GM21619 (cell line): ENCODE data around the gene PLA2G12A.

Experiments used
- ATAC-seq: cut with Tn5 transposase; IDR thresholded peaks from one replicate; pipeline ENCODE4 v1.9.1; 2021; ENCODE audit not compliant: unreplicated experiment

The PLA2G12A gene

GRCh38 chr4:109729117-109729717, 653 bp downstream of the PLA2G12A start:
- no peak for ATAC-seq

DNA sequence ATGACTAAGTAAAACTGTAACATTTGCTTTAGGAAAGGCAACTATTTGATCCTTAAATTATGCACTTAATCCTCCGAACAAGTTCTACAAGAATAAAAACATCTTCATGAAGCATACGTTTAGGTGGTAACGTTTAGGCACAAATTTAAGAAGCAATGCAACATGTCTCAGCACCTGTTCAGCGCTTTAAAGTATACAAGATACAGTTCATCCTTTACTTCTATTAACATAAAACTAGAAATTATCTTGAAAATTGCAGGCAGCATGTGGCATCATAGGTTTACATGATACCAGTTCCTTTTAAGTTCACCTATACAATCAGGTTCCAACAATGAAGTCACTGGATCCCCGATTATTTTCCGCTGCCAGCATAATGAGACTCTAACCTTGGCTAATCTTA, 1.5 kb downstream of the PLA2G12A start:
- no peak for ATAC-seq

DNA sequence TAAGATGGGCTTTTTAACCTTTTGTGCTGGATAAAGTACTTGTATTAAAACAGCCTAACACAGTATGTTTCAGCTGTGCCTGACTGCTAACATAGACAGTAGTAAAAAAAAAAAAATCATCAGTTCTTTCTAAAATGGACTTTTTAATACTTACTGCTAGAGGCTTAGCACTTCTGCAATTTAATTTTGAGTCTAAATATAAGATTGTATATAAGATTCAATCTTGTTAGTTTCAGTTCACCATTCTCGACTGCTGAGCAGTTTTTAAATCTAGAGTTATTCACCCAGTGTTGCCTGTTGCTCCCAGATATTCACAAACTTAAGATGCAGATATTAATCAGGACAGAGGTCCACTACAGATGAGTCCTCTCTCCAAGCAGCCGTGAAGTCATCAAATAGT, 6.8 kb downstream of the PLA2G12A start:
- no peak for ATAC-seq

GRCh38 chr4:109722357-109722756, 7.5 kb downstream of the PLA2G12A start:
- ATAC-seq = no peak

GRCh38 chr4:109721033-109721432, 8.8 kb downstream of the PLA2G12A start:
- no peak for ATAC-seq

- ATAC-seq = no peak
Observed at GRCh38 chr4:109719604-109720003, 10.3 kb downstream of the PLA2G12A start.

DNA sequence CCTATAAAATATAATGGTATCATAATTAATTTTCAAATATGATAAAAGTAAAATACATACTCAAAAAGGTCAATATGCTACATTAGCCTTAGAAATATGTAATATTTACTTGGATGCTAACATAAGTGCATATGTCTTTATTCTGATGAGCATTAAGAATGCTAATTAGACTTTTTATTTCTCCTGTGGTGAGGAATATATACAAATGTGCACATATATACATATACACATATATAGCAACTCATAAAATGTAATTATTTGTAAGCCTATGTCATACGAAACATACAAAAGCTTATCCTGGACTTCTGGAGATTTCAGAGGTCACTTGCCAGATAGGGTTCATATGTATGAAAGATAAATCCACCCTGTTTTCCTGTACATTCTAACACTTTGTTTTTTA, 11.1 kb downstream of the PLA2G12A start:
- ATAC-seq = no peak

GRCh38 chr4:109713500-109713899, 16.4 kb downstream of the PLA2G12A start:
- no peak for ATAC-seq

DNA sequence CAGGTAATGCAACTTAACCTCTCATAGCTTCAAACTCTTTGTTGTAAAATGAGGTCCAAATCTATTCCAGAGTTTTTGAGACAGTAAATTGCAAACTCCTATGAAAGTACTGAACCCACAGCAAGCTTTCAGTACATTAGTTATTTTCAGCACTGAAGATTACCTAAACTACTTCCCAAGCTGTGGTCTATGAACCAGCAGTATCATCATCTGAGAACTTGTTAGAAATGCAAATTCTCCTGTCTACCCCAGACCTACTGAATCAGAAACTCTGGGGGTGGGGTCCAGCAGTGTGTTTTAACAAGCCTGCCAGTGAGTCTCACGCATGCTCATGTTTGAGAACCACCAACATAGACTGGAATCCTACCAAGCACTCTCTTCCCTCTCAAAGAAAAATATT, 20.9 kb downstream of the PLA2G12A start:
- ATAC-seq = peak; percentile 89

- ATAC-seq = no peak
Observed at GRCh38 chr4:109708435-109708834, 21.4 kb downstream of the PLA2G12A start.

GRCh38 chr4:109703664-109704361, 26.1 kb downstream of the PLA2G12A start:
- no peak for ATAC-seq

DNA sequence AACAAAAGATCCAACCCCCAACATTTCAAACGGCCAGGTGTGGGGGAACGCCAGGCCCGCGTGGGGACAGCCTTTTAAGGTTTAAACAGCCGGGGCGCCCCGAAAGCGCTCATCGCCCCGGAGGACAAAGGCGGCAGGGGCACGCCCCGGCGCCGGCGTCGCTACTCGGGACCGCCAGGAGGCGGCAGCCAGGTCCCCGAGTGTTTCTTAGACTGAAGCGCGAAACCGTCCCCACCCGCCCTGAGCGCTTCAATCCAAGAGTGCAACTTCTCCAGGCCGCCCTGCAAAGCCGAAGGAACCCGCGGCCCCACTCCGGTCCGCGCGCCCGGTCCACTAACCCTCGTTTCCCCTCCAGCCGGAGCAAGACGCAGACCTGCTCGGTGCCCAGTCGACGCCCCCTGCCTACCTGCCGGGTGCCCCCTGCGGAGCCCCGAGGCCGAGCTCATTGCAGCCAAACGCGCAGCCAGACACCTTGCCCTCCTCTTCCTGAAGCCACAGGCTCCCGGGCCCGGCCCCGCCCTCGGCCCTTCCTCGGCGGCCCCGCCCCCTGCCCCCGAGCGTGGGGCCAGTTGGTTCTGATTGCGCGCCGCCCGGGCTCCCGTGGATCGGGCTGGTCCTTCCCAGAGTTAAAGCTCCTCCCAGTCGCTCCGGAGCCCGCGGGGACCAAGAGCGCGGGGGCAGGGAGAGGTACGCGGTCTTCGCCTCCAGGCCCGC, 26.8 kb downstream of the PLA2G12A start, which contains the start of gene CASP6:
Gene CASP6 (minus strand): TSS at position 496 of the 714 bp plus-strand sequence. CDS start 50 bp downstream, at position 446.
- peak; percentile 67 for ATAC-seq

GRCh38 chr4:109701566-109702410, 28.1 kb downstream of the PLA2G12A start:
- no peak for ATAC-seq

GRCh38 chr4:109699553-109700225, 30.2 kb downstream of the PLA2G12A start:
- ATAC-seq = no peak

DNA sequence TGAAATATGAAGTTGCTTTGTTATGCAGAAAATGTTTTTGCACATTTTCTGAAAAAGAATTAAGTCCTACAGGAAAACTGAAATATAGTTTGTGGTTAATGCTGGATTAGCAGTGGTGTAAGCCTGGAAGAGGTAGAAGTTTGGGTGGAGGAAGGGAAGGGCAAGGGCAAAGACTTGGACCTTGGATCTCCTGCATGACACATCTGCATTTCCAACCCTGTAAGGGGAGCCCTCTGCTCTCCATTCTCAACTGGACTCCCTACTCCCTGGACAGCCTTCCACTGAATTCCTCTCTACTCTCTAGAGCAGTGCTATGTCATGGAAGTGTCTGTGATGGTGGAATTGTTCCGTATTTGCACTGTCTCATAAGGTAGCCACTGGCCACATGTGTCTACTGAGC, 31.2 kb downstream of the PLA2G12A start:
- no peak for ATAC-seq

DNA sequence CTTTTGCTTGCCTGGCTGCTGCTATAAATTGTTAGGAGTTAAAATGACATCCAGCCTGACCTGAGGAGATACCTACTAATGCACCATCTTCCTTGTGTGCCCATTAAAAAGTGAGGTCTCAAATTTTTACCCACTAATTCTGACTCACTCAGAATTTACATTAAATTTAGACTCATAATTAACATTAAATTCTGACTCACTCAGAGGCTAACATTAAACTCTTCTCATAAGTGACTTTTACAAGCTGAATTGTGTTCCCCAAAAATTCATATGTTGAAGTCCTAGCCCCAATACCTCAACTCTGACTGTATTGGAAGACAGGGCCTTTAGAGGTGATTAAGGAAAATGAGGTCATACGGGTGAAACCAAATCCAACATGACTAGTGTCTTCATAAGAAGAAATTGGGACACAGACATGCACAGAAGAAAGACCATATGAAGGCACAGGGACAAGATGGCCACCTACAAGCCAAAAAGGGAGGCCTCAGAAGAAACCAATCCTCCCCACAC, 38.4 kb downstream of the PLA2G12A start:
- ATAC-seq = no peak

DNA sequence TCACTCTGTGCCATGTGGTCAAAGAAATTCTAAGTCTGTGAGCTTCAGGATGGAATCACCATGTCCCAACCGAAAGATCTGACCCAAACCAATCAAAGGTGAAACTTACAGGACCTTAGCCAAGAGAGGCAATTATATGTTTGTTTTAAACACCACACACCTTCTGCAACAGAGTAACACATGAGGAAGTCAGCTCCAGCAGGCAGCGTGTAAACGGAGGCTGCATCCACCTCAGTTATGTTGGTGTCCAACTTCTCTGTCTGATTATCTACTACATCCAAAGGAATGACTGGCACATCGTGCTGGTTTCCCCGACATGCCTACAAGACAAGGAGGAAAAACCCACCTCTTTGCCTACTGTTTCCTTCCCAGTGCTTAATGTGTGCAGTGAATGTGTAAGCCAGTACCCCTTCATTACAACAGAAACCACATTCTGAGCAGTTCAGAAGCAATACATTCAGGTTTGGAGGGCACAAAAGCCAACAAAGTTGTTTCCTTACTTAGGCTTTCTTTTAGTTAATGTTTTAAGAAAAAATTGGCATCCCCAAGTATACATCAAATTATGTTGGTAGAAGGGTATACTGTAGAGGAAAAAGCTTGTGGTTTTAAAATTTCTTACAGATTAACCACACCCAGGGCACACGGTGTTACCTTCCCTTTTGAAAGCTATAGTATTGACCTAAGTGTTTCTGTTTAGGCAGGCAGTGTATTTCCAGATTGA, 39.0 kb downstream of the PLA2G12A start:
- ATAC-seq = peak; percentile 97

GRCh38 chr4:109684727-109685126, 45.1 kb downstream of the PLA2G12A start:
- ATAC-seq = no peak

GRCh38 chr4:109683621-109684253, 46.1 kb downstream of the PLA2G12A start:
- ATAC-seq = no peak
